ENCODE results near the gene SAP30L. TPM values are rescaled to one million over a fixed set of nuclear protein-coding genes. Genes with fewer than 3 reads are reported as not detected.

Gene SAP30L
- polyA plus RNA-seq, 1 donor (not counting 4 experiments of a cell fraction or from before 2014, with no cell fraction given), result 42.1 TPM

DNA sequence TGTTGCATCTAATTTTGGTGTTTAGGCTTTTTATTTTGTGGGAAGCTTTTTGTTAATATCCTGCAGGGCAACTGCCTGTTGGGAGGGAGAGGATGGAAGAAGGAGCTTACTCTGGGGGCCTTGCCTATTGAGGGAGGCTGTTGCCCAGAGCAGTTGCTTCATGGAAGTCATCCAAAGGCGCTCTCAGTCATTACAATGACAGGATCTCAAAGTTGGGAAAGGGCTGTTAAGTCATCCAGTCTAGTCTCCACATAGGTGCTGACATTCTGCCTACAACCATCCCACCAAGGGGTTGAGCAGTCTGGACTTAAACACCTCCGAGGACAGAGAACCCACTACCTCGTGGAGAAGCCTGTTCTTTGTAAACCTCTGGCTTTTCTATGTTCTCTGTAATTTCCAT lies 13.2 kb downstream of the SAP30L start:
- Histone ChIP-seq H3K9me1 (ENCODE audit: control insufficient read depth, extremely low read depth, insufficient read depth, low read length) (no peaks in the 10 kb centered on the region), H3K4me3 (ENCODE audit: control insufficient read depth in 2 of 3, extremely low read depth in 1 of 3, insufficient read depth in 2 of 3, low read depth in 1 of 3, low read length in 3 of 3) (no peak overlapping the region), H3K79me2 (ENCODE audit: control insufficient read depth, insufficient read depth, low read length) (no peaks in the 10 kb centered on the region), H3K9ac (ENCODE audit: control insufficient read depth, extremely low read depth, insufficient read depth, low read length) (no peak overlapping the region), H3K4me2 (ENCODE audit: control insufficient read depth, extremely low read depth, insufficient read depth, low read depth, low read length) (no peak overlapping the region), H2AFZ (ENCODE audit: control insufficient read depth, low read length) (no peak overlapping the region), H3K27me3 (ENCODE audit: control insufficient read depth, extremely low read depth, insufficient read depth, low read length) (no peaks in the 10 kb centered on the region), H3K4me1 (ENCODE audit: control insufficient read depth, extremely low read depth, insufficient read depth, low read length) (no peaks in the 10 kb centered on the region), H3K36me3 (ENCODE audit: control insufficient read depth in 2 of 2, extremely low read depth in 1 of 2, insufficient read depth in 2 of 2, low read length in 2 of 2) (peaks cover 12 to 13% of the 10 kb centered on the region in 2 experiments), H4K20me1 (ENCODE audit: control insufficient read depth, extremely low read depth, insufficient read depth, low read length) (no peaks in the 10 kb centered on the region), H3K27ac (ENCODE audit: control insufficient read depth, insufficient read depth, low read length) (no peak overlapping the region), H3K9me3 (ENCODE audit: control insufficient read depth, low read depth, low read length) (no peaks in the 10 kb centered on the region)
- dilution Hi-C loops (cut with MboI; ENCODE audit: extremely low pct_ligation_motif_present, low sequenced_read_pairs), result no loop called here
- no peak for TF ChIP-seq EZH2 (IDR thresholded peaks at IDR 0.05; ENCODE audit: low read length)
- TF ChIP-seq, protein P1, sequence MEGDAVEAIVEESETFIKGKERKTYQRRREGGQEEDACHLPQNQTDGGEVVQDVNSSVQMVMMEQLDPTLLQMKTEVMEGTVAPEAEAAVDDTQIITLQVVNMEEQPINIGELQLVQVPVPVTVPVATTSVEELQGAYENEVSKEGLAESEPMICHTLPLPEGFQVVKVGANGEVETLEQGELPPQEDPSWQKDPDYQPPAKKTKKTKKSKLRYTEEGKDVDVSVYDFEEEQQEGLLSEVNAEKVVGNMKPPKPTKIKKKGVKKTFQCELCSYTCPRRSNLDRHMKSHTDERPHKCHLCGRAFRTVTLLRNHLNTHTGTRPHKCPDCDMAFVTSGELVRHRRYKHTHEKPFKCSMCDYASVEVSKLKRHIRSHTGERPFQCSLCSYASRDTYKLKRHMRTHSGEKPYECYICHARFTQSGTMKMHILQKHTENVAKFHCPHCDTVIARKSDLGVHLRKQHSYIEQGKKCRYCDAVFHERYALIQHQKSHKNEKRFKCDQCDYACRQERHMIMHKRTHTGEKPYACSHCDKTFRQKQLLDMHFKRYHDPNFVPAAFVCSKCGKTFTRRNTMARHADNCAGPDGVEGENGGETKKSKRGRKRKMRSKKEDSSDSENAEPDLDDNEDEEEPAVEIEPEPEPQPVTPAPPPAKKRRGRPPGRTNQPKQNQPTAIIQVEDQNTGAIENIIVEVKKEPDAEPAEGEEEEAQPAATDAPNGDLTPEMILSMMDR (optimal IDR thresholded peaks at IDR 0.05 in 1 of 3, IDR thresholded peaks at IDR 0.05 in 1 of 3, conservative IDR thresholded peaks at IDR 0.05 in 1 of 3; ENCODE audit: extremely low read depth in 1 of 3, insufficient read depth in 2 of 3, low read length in 3 of 3), result no peak
- DNase-seq (ENCODE audit: low read depth, low spot score) (no peak), FAIRE-seq (no peak)

DNA sequence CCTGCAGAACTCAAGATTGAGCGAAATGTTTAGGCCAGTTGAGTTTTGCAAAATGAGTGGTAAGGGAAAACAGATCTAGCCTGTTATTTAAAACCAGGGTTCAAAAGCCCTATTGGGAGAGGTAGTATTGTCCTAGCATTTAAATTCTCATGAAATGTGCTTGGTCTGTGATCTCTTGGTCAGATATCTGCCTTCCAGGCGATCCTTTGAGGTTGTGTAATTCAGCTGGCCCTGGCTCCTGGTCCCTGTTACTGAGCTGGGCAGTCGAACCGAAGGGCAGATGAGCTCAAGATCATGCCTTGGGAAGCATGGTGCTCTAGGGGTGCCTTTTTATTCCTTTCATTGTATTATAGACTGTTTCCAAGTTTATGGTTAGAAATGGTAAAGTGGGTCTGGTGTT lies 14.4 kb downstream of the SAP30L start:
- Histone ChIP-seq H3K27ac (ENCODE audit: control insufficient read depth, insufficient read depth, low read length) (no peak overlapping the region), H3K9me3 (ENCODE audit: control insufficient read depth, low read depth, low read length) (no peaks in the 10 kb centered on the region), H4K20me1 (ENCODE audit: control insufficient read depth, extremely low read depth, insufficient read depth, low read length) (no peaks in the 10 kb centered on the region), H2AFZ (ENCODE audit: control insufficient read depth, low read length) (no peak overlapping the region), H3K36me3 (ENCODE audit: control insufficient read depth in 2 of 2, extremely low read depth in 1 of 2, insufficient read depth in 2 of 2, low read length in 2 of 2) (peaks cover 12 to 13% of the 10 kb centered on the region in 2 experiments), H3K27me3 (ENCODE audit: control insufficient read depth, extremely low read depth, insufficient read depth, low read length) (no peaks in the 10 kb centered on the region), H3K9ac (ENCODE audit: control insufficient read depth, extremely low read depth, insufficient read depth, low read length) (no peak overlapping the region), H3K4me1 (ENCODE audit: control insufficient read depth, extremely low read depth, insufficient read depth, low read length) (no peaks in the 10 kb centered on the region), H3K9me1 (ENCODE audit: control insufficient read depth, extremely low read depth, insufficient read depth, low read length) (no peaks in the 10 kb centered on the region), H3K4me2 (ENCODE audit: control insufficient read depth, extremely low read depth, insufficient read depth, low read depth, low read length) (no peak overlapping the region), H3K79me2 (ENCODE audit: control insufficient read depth, insufficient read depth, low read length) (no peaks in the 10 kb centered on the region), H3K4me3 (ENCODE audit: control insufficient read depth in 2 of 3, extremely low read depth in 1 of 3, insufficient read depth in 2 of 3, low read depth in 1 of 3, low read length in 3 of 3) (no peak overlapping the region)
- dilution Hi-C loops (cut with MboI; ENCODE audit: extremely low pct_ligation_motif_present, low sequenced_read_pairs), result no loop called here
- DNase-seq (ENCODE audit: low read depth, low spot score) (no peak), FAIRE-seq (no peak)
- TF ChIP-seq EZH2 (IDR thresholded peaks at IDR 0.05; ENCODE audit: low read length), result no peak
- TF ChIP-seq, protein P1 (optimal IDR thresholded peaks at IDR 0.05 in 1 of 3, IDR thresholded peaks at IDR 0.05 in 1 of 3, conservative IDR thresholded peaks at IDR 0.05 in 1 of 3; ENCODE audit: extremely low read depth in 1 of 3, insufficient read depth in 2 of 3, low read length in 3 of 3), result no peak

All from keratinocyte (primary cell).